Loucy (cell line): ENCODE measurements around the gene ADCY4.

Experiments
- H2AFZ ChIP-seq: fragments of 200-600 bp; sonication (generic); 2 replicates; pipeline ENCODE4 v1.6.0; 2016; ENCODE audit warnings: antibody characterized with exemption, mild to moderate bottlenecking, low read length, moderate library complexity
- H3F3A ChIP-seq: fragments of 200-600 bp; 2 replicates; pipeline ENCODE4 v1.6.0; 2016; ENCODE audit warnings: antibody characterized with exemption, low read depth, mild to moderate bottlenecking
- H3K27me3 ChIP-seq: fragments of 200-600 bp; sonication (generic); 2 replicates; pipeline ENCODE4 v1.6.1; 2014; ENCODE audit warnings: low read length, mild to moderate bottlenecking; ENCODE audit not compliant: insufficient read depth, poor library complexity, severe bottlenecking
- H3K36me3 ChIP-seq: fragments of 200-600 bp; sonication (generic); 2 replicates; pipeline ENCODE4 v1.6.1; 2016; ENCODE audit warnings: low read length; ENCODE audit not compliant: insufficient read depth
- H3K4me1 ChIP-seq: fragments of 200-600 bp; sonication (generic); 2 replicates; pipeline ENCODE4 v1.5.1; 2014; ENCODE audit warnings: low read length, mild to moderate bottlenecking; ENCODE audit not compliant: insufficient read depth, poor library complexity, severe bottlenecking
- H3K4me2 ChIP-seq: fragments of 200-600 bp; sonication (generic); 2 replicates; pipeline ENCODE4 v1.6.0; 2014; ENCODE audit warnings: antibody characterized with exemption, low read length, low read depth, mild to moderate bottlenecking; ENCODE audit not compliant: poor library complexity, severe bottlenecking
- H3K4me3 ChIP-seq: fragments of 200-600 bp; sonication (generic); 2 replicates; pipeline ENCODE4 v1.5.1; 2014; ENCODE audit warnings: low read length, mild to moderate bottlenecking, mixed read lengths; ENCODE audit not compliant: poor library complexity, severe bottlenecking
- H3K79me2 ChIP-seq: fragments of 200-600 bp; sonication (generic); 2 replicates; pipeline ENCODE4 v1.6.1; 2014; ENCODE audit warnings: low read length; ENCODE audit not compliant: insufficient read depth
- H3K9ac ChIP-seq: fragments of 200-600 bp; sonication (generic); 2 replicates; pipeline ENCODE4 v1.6.0; 2014; ENCODE audit warnings: mild to moderate bottlenecking, low read depth, low read length, moderate library complexity; ENCODE audit not compliant: poor library complexity, severe bottlenecking
- H3K9me2 ChIP-seq: fragments of 200-600 bp; sonication (generic); replicated peaks from 2 replicates; pipeline ENCODE4 v1.6.1; 2016; ENCODE audit warnings: low read depth, low read length, mixed read lengths
- H3K9me3 ChIP-seq: fragments of 200-600 bp; sonication (generic); 2 replicates; pipeline ENCODE4 v1.6.1; 2014; ENCODE audit warnings: mild to moderate bottlenecking, antibody characterized with exemption, low read length, low read depth; ENCODE audit not compliant: insufficient read depth
- H4K20me1 ChIP-seq: fragments of 200-600 bp; sonication (generic); 2 replicates; pipeline ENCODE4 v1.6.0; 2014; ENCODE audit warnings: antibody characterized with exemption, low read length, mild to moderate bottlenecking; ENCODE audit not compliant: insufficient read depth, poor library complexity, severe bottlenecking
- EZH2phosphoT487 ChIP-seq: fragments of 200-600 bp; IDR thresholded peaks from 2 replicates; pipeline ENCODE4 v1.6.1; 2018; ENCODE audit warnings: antibody characterized with exemption, mild to moderate bottlenecking, moderate library complexity, borderline replicate concordance
- TF ChIP-seq, protein P1 (sequence below): fragments of 200-600 bp; sonication (generic); conservative IDR thresholded peaks from 2 replicates; pipeline ENCODE4 v1.5.1; 2014; ENCODE audit warnings: mild to moderate bottlenecking, antibody characterized with exemption, low read length

Gene ADCY4

GRCh38 chr14:24311837-24312615 lies 22.8 kb downstream of the ADCY4 start:
- H3F3A ChIP-seq = no peaks in the 10 kb centered on the region
- H3K9me3 ChIP-seq = no peaks in the 10 kb centered on the region
- H3K36me3 ChIP-seq = no peaks in the 10 kb centered on the region
- H3K79me2 ChIP-seq = no peaks in the 10 kb centered on the region
- TF ChIP-seq EZH2phosphoT487 = no peak
- TF ChIP-seq, protein P1, sequence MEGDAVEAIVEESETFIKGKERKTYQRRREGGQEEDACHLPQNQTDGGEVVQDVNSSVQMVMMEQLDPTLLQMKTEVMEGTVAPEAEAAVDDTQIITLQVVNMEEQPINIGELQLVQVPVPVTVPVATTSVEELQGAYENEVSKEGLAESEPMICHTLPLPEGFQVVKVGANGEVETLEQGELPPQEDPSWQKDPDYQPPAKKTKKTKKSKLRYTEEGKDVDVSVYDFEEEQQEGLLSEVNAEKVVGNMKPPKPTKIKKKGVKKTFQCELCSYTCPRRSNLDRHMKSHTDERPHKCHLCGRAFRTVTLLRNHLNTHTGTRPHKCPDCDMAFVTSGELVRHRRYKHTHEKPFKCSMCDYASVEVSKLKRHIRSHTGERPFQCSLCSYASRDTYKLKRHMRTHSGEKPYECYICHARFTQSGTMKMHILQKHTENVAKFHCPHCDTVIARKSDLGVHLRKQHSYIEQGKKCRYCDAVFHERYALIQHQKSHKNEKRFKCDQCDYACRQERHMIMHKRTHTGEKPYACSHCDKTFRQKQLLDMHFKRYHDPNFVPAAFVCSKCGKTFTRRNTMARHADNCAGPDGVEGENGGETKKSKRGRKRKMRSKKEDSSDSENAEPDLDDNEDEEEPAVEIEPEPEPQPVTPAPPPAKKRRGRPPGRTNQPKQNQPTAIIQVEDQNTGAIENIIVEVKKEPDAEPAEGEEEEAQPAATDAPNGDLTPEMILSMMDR = no peak
- peaks cover 24% of the 10 kb centered on the region for H3K4me1 ChIP-seq
- no peaks in the 10 kb centered on the region for H3K27me3 ChIP-seq
- H4K20me1 ChIP-seq = no peaks in the 10 kb centered on the region
- no peak overlapping the region for H2AFZ ChIP-seq
- H3K4me2 ChIP-seq = no peak overlapping the region
- peak overlapping the region; percentile 54 for H3K9ac ChIP-seq
- H3K4me3 ChIP-seq = no peak overlapping the region
- no peaks in the 10 kb centered on the region for H3K9me2 ChIP-seq

- Histone ChIP-seq H3K79me2 (no peaks in the 10 kb centered on the region), H3K9me2 (no peaks in the 10 kb centered on the region), H3K4me3 (no peak within 1 kb of the TSS), H3K36me3 (peaks cover 9% of the 10 kb centered on the region; the same call in 1 of the 2 replicates), H3K4me1 (peaks cover 24% of the 10 kb centered on the region), H3K27me3 (no peaks in the 10 kb centered on the region), H3F3A (no peaks in the 10 kb centered on the region), H2AFZ (no peak within 1 kb of the TSS), H3K9me3 (no peaks in the 10 kb centered on the region), H3K4me2 (no peak within 1 kb of the TSS), H4K20me1 (no peaks in the 10 kb centered on the region), H3K9ac (peak within 1 kb of the TSS; percentile 54)
- TF ChIP-seq, protein P1 = no peak
- no peak for TF ChIP-seq EZH2phosphoT487
Measured at GRCh38 chr14:24310646-24311604, 23.9 kb downstream of the ADCY4 start, which contains the start of gene LTB4R. Gene LTB4R (plus strand): TSS chr14:24311502. CDS start chr14:24315652, 4,150 bp downstream.

DNA sequence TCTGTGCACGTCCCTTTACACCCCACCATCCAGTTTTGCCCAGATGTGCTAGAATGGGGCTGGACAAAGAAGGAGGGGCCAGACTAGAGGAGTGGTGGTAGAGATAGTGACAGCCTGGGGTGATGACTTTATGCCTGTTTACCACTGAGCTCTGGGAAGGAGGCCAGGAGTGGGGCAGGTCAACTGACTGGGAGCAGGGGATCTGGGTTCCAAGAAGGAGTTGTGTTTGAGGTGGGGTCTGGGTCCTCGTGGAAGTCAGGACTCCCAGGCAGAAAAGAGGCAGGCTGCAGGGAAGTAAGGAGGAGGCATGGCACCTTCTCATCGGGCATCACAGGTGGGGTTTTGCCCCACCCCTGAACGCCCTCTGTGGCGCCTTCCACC lies 24.6 kb downstream of the ADCY4 start:
- TF ChIP-seq, protein P1 = no peak
- TF ChIP-seq EZH2phosphoT487 = no peak
- Histone ChIP-seq H3K4me3 (no peak overlapping the region), H4K20me1 (no peaks in the 10 kb centered on the region), H3K4me2 (no peak overlapping the region), H3K79me2 (no peaks in the 10 kb centered on the region), H3K9ac (no peak overlapping the region), H3F3A (no peaks in the 10 kb centered on the region), H3K9me3 (no peaks in the 10 kb centered on the region), H3K27me3 (no peaks in the 10 kb centered on the region), H2AFZ (no peak overlapping the region), H3K9me2 (no peaks in the 10 kb centered on the region), H3K36me3 (peaks cover 16% of the 10 kb centered on the region; the same call in 1 of the 2 replicates), H3K4me1 (peaks cover 24% of the 10 kb centered on the region)
